ENCODE data around the gene TRIM24.

DNA sequence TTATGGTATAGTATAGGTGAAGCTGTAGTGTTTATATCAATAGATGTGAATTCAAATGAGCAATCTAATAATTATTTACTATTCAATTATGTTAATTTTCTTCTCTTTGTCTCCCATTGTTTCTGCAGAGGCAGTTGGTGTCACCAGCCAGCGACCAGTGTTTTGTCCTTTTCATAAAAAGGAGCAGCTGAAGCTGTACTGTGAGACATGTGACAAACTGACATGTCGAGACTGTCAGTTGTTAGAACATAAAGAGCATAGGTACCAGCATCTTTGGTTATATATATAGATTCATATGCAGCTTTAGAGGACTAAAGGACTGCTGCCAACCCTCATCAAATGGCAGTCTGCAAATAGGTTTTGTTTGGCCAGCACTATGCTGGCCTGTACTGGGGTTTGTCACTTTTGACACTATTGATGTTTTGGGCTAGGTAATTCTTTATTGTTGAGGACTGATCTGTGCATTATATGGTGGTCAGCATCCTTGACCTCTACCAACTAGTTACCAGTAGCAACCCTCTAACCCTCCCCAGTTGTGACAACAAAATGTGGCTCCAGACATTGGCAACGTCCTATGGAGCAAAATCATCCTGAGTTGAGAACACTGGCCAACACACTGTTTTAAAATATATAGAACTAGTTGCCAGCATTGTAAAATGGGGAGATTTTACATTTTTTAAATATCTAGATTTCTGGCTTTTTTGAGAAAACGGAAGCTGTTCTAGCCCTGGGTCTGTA lies 59.2 kb downstream of the TRIM24 start:
- TF ChIP-seq EZH2 (optimal IDR thresholded peaks at IDR 0.05; ENCODE audit: low read depth, low read length), result no peak
- TF ChIP-seq, protein P1, sequence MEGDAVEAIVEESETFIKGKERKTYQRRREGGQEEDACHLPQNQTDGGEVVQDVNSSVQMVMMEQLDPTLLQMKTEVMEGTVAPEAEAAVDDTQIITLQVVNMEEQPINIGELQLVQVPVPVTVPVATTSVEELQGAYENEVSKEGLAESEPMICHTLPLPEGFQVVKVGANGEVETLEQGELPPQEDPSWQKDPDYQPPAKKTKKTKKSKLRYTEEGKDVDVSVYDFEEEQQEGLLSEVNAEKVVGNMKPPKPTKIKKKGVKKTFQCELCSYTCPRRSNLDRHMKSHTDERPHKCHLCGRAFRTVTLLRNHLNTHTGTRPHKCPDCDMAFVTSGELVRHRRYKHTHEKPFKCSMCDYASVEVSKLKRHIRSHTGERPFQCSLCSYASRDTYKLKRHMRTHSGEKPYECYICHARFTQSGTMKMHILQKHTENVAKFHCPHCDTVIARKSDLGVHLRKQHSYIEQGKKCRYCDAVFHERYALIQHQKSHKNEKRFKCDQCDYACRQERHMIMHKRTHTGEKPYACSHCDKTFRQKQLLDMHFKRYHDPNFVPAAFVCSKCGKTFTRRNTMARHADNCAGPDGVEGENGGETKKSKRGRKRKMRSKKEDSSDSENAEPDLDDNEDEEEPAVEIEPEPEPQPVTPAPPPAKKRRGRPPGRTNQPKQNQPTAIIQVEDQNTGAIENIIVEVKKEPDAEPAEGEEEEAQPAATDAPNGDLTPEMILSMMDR (IDR thresholded peaks at IDR 0.05; ENCODE audit: low read length), result no peak

Data from MM.1S (cell line).